ENCODE measurements around the gene MYF5. TPM values are rescaled to one million over a fixed set of nuclear protein-coding genes. Genes with fewer than 3 reads are reported as not detected.

The MYF5 gene
- total RNA-seq, 1 donor from 2014 or later = not detected

DNA sequence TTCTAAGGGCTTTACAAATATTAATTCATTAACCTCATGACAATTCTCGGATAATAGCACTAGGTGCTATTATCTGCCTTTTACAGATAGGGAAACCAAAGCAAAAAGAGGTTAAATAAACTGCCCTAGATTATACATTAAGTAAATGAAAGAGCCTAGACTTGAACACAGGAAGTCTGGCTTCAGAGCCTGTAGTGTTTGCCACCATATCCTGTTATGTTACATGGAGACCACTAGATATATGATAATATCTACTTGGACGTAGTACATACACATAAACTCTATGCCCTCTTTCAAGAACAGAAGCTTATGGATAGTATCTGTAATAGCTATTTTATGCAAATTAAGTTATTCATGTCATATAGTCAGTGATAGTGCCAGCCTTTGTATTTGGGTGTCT lies 26.2 kb upstream of the MYF5 start:
- H3K36me3 Mint-ChIP-seq (ENCODE audit: low read depth, unreplicated experiment) = no peaks in the 10 kb centered on the region
- TF ChIP-seq, protein P1, sequence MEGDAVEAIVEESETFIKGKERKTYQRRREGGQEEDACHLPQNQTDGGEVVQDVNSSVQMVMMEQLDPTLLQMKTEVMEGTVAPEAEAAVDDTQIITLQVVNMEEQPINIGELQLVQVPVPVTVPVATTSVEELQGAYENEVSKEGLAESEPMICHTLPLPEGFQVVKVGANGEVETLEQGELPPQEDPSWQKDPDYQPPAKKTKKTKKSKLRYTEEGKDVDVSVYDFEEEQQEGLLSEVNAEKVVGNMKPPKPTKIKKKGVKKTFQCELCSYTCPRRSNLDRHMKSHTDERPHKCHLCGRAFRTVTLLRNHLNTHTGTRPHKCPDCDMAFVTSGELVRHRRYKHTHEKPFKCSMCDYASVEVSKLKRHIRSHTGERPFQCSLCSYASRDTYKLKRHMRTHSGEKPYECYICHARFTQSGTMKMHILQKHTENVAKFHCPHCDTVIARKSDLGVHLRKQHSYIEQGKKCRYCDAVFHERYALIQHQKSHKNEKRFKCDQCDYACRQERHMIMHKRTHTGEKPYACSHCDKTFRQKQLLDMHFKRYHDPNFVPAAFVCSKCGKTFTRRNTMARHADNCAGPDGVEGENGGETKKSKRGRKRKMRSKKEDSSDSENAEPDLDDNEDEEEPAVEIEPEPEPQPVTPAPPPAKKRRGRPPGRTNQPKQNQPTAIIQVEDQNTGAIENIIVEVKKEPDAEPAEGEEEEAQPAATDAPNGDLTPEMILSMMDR (IDR thresholded peaks at IDR 0.05; ENCODE audit: unreplicated experiment) = no peak
- no peaks in the 10 kb centered on the region for H3K27me3 Mint-ChIP-seq (ENCODE audit: unreplicated experiment)
- no peak overlapping the region for H3K27ac Mint-ChIP-seq (ENCODE audit: unreplicated experiment)
- DNase-seq (ENCODE audit: low spot score) = no peak
- H3K4me1 Mint-ChIP-seq (ENCODE audit: unreplicated experiment) = peaks cover 4% of the 10 kb centered on the region
- H3K9me3 Mint-ChIP-seq (ENCODE audit: unreplicated experiment) = no peaks in the 10 kb centered on the region
- no peak overlapping the region for H3K4me3 Mint-ChIP-seq (ENCODE audit: unreplicated experiment)

GRCh38 chr12:80692114-80692513 lies 24.6 kb upstream of the MYF5 start:
- TF ChIP-seq, protein P1 (IDR thresholded peaks at IDR 0.05; ENCODE audit: unreplicated experiment) = no peak
- Mint-ChIP-seq H3K4me3 (ENCODE audit: unreplicated experiment) (no peak overlapping the region), H3K4me1 (ENCODE audit: unreplicated experiment) (peaks cover 4% of the 10 kb centered on the region), H3K27ac (ENCODE audit: unreplicated experiment) (no peak overlapping the region), H3K36me3 (ENCODE audit: low read depth, unreplicated experiment) (no peaks in the 10 kb centered on the region), H3K9me3 (ENCODE audit: unreplicated experiment) (no peaks in the 10 kb centered on the region), H3K27me3 (ENCODE audit: unreplicated experiment) (no peaks in the 10 kb centered on the region)
- DNase-seq (ENCODE audit: low spot score) = no peak

DNA sequence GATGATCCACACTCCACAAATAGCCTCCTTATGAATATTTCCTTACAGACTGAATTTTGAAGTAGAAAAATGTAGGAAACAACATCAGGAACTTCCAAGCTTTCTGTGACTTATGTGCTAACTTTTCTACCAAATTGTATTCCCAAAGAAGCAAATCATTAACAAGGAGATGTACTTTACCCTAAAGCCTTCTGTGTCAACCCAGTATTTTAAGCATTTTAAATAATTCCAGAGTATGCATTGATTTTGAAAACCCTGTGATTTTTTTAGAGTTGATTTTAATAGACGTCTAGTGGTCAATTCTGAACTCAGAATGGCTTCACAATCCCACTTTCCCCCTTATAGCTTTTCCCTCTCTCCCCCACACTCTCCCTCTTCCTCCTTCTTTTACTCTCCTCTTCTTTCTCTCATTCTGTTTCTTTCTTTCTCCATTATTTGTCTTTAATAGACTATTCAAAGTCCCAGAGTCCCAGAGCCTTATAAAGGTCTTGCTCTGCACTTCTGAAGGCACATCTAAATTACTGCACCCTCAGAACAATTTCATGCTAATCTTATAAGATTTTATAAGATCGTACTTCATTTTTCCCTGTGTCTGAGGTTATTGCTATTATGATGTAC lies 19.3 kb upstream of the MYF5 start:
- H3K9me3 Mint-ChIP-seq (ENCODE audit: unreplicated experiment) = no peaks in the 10 kb centered on the region
- no peaks in the 10 kb centered on the region for H3K36me3 Mint-ChIP-seq (ENCODE audit: low read depth, unreplicated experiment)
- DNase-seq (ENCODE audit: low spot score) = no peak
- H3K27ac Mint-ChIP-seq (ENCODE audit: unreplicated experiment) = no peak overlapping the region
- peaks cover 1% of the 10 kb centered on the region for H3K27me3 Mint-ChIP-seq (ENCODE audit: unreplicated experiment)
- H3K4me3 Mint-ChIP-seq (ENCODE audit: unreplicated experiment) = no peak overlapping the region
- TF ChIP-seq, protein P1 (IDR thresholded peaks at IDR 0.05; ENCODE audit: unreplicated experiment) = no peak
- peaks cover 9% of the 10 kb centered on the region for H3K4me1 Mint-ChIP-seq (ENCODE audit: unreplicated experiment)

DNA sequence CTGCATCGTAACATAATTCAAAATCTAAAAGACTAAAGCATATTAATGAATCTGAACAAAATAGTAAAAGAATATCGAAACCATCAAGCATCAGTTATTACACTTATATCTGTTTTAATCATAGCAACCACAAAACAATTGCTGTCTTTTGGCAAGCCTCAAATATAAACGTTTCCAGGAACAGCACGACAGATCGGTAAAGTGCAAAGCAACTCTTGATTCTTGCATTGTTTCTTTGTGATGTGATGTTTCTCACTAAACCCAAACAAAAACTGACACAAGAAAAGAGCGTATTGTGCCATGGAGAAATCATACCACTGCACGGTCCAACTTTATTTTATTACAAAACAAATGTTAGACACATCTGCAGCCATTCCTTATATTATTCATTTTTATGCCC lies 18.5 kb upstream of the MYF5 start:
- Mint-ChIP-seq H3K4me1 (ENCODE audit: unreplicated experiment) (peaks cover 18% of the 10 kb centered on the region), H3K9me3 (ENCODE audit: unreplicated experiment) (no peaks in the 10 kb centered on the region), H3K4me3 (ENCODE audit: unreplicated experiment) (no peak overlapping the region), H3K27me3 (ENCODE audit: unreplicated experiment) (peaks cover 1% of the 10 kb centered on the region), H3K36me3 (ENCODE audit: low read depth, unreplicated experiment) (no peaks in the 10 kb centered on the region), H3K27ac (ENCODE audit: unreplicated experiment) (no peak overlapping the region)
- TF ChIP-seq, protein P1 (IDR thresholded peaks at IDR 0.05; ENCODE audit: unreplicated experiment) = no peak
- no peak for DNase-seq (ENCODE audit: low spot score)

DNA sequence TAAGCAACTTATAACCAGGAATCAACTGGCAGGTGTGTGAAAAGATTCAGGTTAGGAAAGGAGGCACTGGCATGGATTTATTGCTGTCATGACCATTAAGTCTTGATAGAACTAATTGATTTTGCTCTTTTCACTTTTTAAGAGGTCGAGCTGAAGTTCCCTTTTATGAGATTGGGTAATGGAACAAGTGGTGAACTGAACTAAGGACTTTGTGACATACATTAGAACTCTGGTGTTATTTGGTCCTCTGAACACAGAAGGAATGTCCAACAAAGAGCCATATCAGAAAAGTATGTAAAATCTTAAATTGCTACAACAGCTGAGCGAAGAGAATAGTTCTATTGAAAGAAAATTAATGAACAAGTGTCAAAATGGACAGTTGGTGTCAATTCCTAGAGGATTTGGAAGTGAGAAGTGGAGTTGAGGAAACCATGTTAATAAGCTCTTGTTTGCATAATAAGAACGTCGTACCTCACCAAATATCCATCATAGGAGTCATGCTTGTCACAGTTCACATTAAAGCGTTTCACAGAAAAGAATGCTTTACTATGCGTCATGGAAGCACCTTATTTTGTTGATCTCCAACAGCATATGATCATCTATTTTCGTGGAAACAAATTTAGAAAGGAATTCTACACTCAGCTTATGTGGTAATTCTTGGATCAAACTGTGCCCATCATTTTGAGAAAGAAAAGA lies 17.7 kb upstream of the MYF5 start:
- no peak overlapping the region for H3K27ac Mint-ChIP-seq (ENCODE audit: unreplicated experiment)
- peaks cover 2% of the 10 kb centered on the region for H3K27me3 Mint-ChIP-seq (ENCODE audit: unreplicated experiment)
- no peaks in the 10 kb centered on the region for H3K9me3 Mint-ChIP-seq (ENCODE audit: unreplicated experiment)
- no peak overlapping the region for H3K4me3 Mint-ChIP-seq (ENCODE audit: unreplicated experiment)
- TF ChIP-seq, protein P1 (IDR thresholded peaks at IDR 0.05; ENCODE audit: unreplicated experiment) = no peak
- DNase-seq (ENCODE audit: low spot score) = no peak
- no peaks in the 10 kb centered on the region for H3K36me3 Mint-ChIP-seq (ENCODE audit: low read depth, unreplicated experiment)
- H3K4me1 Mint-ChIP-seq (ENCODE audit: unreplicated experiment) = peaks cover 22% of the 10 kb centered on the region
